ENCODE measurements around the gene DNAJB7.

- TF ChIP-seq POLR2A (IDR thresholded peaks at IDR 0.05) = no peak
- TF ChIP-seq, protein P1, sequence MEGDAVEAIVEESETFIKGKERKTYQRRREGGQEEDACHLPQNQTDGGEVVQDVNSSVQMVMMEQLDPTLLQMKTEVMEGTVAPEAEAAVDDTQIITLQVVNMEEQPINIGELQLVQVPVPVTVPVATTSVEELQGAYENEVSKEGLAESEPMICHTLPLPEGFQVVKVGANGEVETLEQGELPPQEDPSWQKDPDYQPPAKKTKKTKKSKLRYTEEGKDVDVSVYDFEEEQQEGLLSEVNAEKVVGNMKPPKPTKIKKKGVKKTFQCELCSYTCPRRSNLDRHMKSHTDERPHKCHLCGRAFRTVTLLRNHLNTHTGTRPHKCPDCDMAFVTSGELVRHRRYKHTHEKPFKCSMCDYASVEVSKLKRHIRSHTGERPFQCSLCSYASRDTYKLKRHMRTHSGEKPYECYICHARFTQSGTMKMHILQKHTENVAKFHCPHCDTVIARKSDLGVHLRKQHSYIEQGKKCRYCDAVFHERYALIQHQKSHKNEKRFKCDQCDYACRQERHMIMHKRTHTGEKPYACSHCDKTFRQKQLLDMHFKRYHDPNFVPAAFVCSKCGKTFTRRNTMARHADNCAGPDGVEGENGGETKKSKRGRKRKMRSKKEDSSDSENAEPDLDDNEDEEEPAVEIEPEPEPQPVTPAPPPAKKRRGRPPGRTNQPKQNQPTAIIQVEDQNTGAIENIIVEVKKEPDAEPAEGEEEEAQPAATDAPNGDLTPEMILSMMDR (IDR thresholded peaks at IDR 0.05) = no peak
Measured at GRCh38 chr22:40867109-40867508, 5.2 kb upstream of the DNAJB7 start.
